Measurements from ENCODE around the gene HOXB3. TPM values are rescaled to one million over a fixed set of nuclear protein-coding genes. Genes with fewer than 3 reads are reported as not detected.

The HOXB3 gene
- total and polyA plus RNA-seq, 2 of the 4 experiments (the other 2 are of a cell fraction) = 6.3 to 59.6 TPM

GRCh38 chr17:48600244-48601098 lies 10.4 kb upstream of the HOXB3 start:
- dilution Hi-C loops (cut with HindIII; ENCODE audit: low sequenced_read_pairs, unreplicated experiment) = no loop called here
- Histone ChIP-seq H3K56ac (ENCODE audit: extremely low read depth, insufficient read depth, low read length) (no peak overlapping the region), H2AK5ac (ENCODE audit: low read depth, low read length) (no peak overlapping the region), H3K36me3 (ENCODE audit: control insufficient read depth, insufficient read depth, low read length) (peaks cover 6% of the 10 kb centered on the region; the same call in 1 of the 2 replicates), H3K9me1 (ENCODE audit: insufficient read depth, low read length) (0 out of 2 replicates have a peak, but pooled peaks cover 3% of the 10 kb centered on the region), H2BK120ac (ENCODE audit: low read depth, low read length) (no peak overlapping the region), H2AFZ (replicated peaks; ENCODE audit: low read length, poor library complexity) (no peak overlapping the region), H4K91ac (ENCODE audit: insufficient read depth, low read depth, low read length) (no peak overlapping the region), H4K8ac (ENCODE audit: low read depth in 2 of 2, low read length in 2 of 2) (no peak overlapping the region; a peak in 1 of 4 replicates), H2BK5ac (ENCODE audit: low read depth, low read length, poor library complexity, severe bottlenecking) (no peak overlapping the region), H2BK20ac (ENCODE audit: low read depth, low read length) (no peak overlapping the region), H3K14ac (replicated peaks; ENCODE audit: low read depth, low read length) (no peak overlapping the region), H3K4ac (ENCODE audit: low read depth, low read length) (no peak overlapping the region; the same call in 1 of the 2 replicates), H3K23ac (ENCODE audit: low read depth, low read length) (peak overlapping the region; percentile 74; the same call in 1 of the 2 replicates), H3K4me3 (ENCODE audit: insufficient read depth, low read depth, low read length) (no peak overlapping the region), H3K9ac (ENCODE audit: low read depth, low read length) (no peak overlapping the region), H4K5ac (ENCODE audit: low read depth, low read length) (no peak overlapping the region), H3K4me2 (ENCODE audit: low read depth, low read length) (no peak overlapping the region), H3K27me3 (ENCODE audit: control insufficient read depth, insufficient read depth, low read length) (no peaks in the 10 kb centered on the region), H3K9me3 (ENCODE audit: control insufficient read depth, insufficient read depth, low read length) (no peaks in the 10 kb centered on the region), H3K18ac (ENCODE audit: low read depth, low read length) (no peak overlapping the region), H2BK15ac (ENCODE audit: low read depth, low read length) (peak overlapping the region; percentile 35; the same call in 1 of the 3 replicates), H3K79me1 (ENCODE audit: low read depth in 1 of 2, low read length in 2 of 2) (peaks cover 24 to 42% of the 10 kb centered on the region in 2 experiments; a peak in 3 of 4 replicates), H4K20me1 (ENCODE audit: insufficient read depth, low read length) (peaks cover 15% of the 10 kb centered on the region), H3K4me1 (ENCODE audit: control insufficient read depth, insufficient read depth, low read length) (peaks cover 5% of the 10 kb centered on the region), H3K27ac (ENCODE audit: insufficient read depth, low read length) (no peak overlapping the region), H2AK9ac (replicated peaks; ENCODE audit: low read depth, low read length, poor library complexity) (no peak overlapping the region)
- intact Hi-C loops (cut with micrococcal nuclease) = no loop called here
- no peak for ATAC-seq (ENCODE audit: low read depth)
- in situ Hi-C loops (cut with MboI; ENCODE audit: low sequenced_read_pairs) = no loop called here
- no TSS peak for BruUV-seq (replicated peaks)
- peak; percentile 24 for DNase-seq
- ChIA-PET POLR2A (ENCODE audit: unreplicated experiment) (interaction anchor here (0.5 kb wide), 1 partner anchor 10 kb away, joined by 5 read pairs; no protein-coding TSS in a partner anchor), CTCF (interaction anchor here (0.6 kb wide), 1 partner anchor 272 kb away, joined by 3 read pairs; no protein-coding TSS in a partner anchor)
- 75% methylated on average over 11 of the region's 17 CpGs; no CpG with 5 or more reads in 1 of the 2 experiments for WGBS, 2 experiments (ENCODE audit: extremely low coverage in 2 of 2, insufficient read length in 1 of 2)
- TF ChIP-seq NFE2L2 (IDR thresholded peaks at IDR 0.05; ENCODE audit: low read depth, low read length) (no peak), SMC3 (IDR thresholded peaks at IDR 0.05; ENCODE audit: low read depth, low read length) (no peak), POLR2A (IDR thresholded peaks at IDR 0.05; ENCODE audit: low read depth, low read length) (no peak), CTCF (conservative IDR thresholded peaks at IDR 0.05; ENCODE audit: low read depth, low read length) (no peak), USF2 (IDR thresholded peaks at IDR 0.05; ENCODE audit: low read depth, low read length) (no peak), RCOR1 (IDR thresholded peaks at IDR 0.05; ENCODE audit: insufficient replicate concordance, low read length) (no peak), ELK1 (IDR thresholded peaks at IDR 0.05; ENCODE audit: borderline replicate concordance, low read depth, low read length) (no peak), CEBPB (IDR thresholded peaks at IDR 0.05; ENCODE audit: low read depth, low read length) (no peak), FOS (IDR thresholded peaks at IDR 0.05; ENCODE audit: low read depth, low read length) (no peak), RFX5 (IDR thresholded peaks at IDR 0.05; ENCODE audit: low read depth, low read length) (no peak), MAFK (IDR thresholded peaks at IDR 0.05; ENCODE audit: low read depth, low read length) (no peak), MXI1 (IDR thresholded peaks at IDR 0.05; ENCODE audit: borderline replicate concordance, low read depth, low read length) (no peak), MAZ (IDR thresholded peaks at IDR 0.05; ENCODE audit: borderline replicate concordance, low read depth, low read length) (no peak), RAD21 (IDR thresholded peaks at IDR 0.05; ENCODE audit: low read length) (no peak)
